NCI-H128 (cell line): ENCODE measurements around the gene CRYGB.

Source experiments
- DNase-seq: peaks from one replicate; lab custom pipeline; 2025; ENCODE audit not compliant: unreplicated experiment; lab: John Stamatoyannopoulos, UW

Gene CRYGB

GRCh38 chr2:208146006-208146405, at the start of gene CRYGB:
Gene CRYGB (minus strand): TSS chr2:208146158. CDS start chr2:208146120, 38 bp downstream.
- DNase-seq: no peak

- DNase-seq: no peak
Observed at GRCh38 chr2:208195531-208195930, 49.6 kb upstream of the CRYGB start.

- DNase-seq: no peak
Observed at GRCh38 chr2:208192611-208193236, 46.8 kb upstream of the CRYGB start.

- DNase-seq: no peak
Observed at GRCh38 chr2:208189810-208190503, 44.0 kb upstream of the CRYGB start, which contains the start of gene C2orf80. Gene C2orf80 (minus strand): TSS chr2:208190030. CDS start chr2:208186986, 3,044 bp downstream.

- DNase-seq: no peak
Observed at GRCh38 chr2:208189069-208189809, 43.3 kb upstream of the CRYGB start.

- no peak for DNase-seq
Observed at GRCh38 chr2:208186893-208187292, 40.9 kb upstream of the CRYGB start.

- no peak for DNase-seq
Observed at GRCh38 chr2:208186465-208186864, 40.5 kb upstream of the CRYGB start.

- DNase-seq: no peak
Observed at GRCh38 chr2:208183972-208184705, 38.2 kb upstream of the CRYGB start.

GRCh38 chr2:208183526-208183925, 37.6 kb upstream of the CRYGB start:
- no peak for DNase-seq

- DNase-seq: no peak
Observed at GRCh38 chr2:208182835-208183234, 36.9 kb upstream of the CRYGB start.

GRCh38 chr2:208179028-208179609, 33.2 kb upstream of the CRYGB start:
- no peak for DNase-seq

- DNase-seq: no peak
Observed at GRCh38 chr2:208175840-208176153, 29.8 kb upstream of the CRYGB start.

- DNase-seq: peak; percentile 23
Observed at GRCh38 chr2:208175069-208175839, 29.3 kb upstream of the CRYGB start.

- DNase-seq: no peak
Observed at GRCh38 chr2:208174144-208174543, 28.2 kb upstream of the CRYGB start.

GRCh38 chr2:208172125-208172524, 26.2 kb upstream of the CRYGB start:
- DNase-seq: no peak

GRCh38 chr2:208164951-208165755, 19.2 kb upstream of the CRYGB start:
- no peak for DNase-seq

GRCh38 chr2:208163489-208163888, 17.5 kb upstream of the CRYGB start, which contains the start of gene CRYGA:
Gene CRYGA (minus strand): TSS chr2:208163589. CDS start chr2:208163556, 33 bp downstream.
- DNase-seq: no peak

- no peak for DNase-seq
Observed at GRCh38 chr2:208156439-208156838, 10.5 kb upstream of the CRYGB start.

GRCh38 chr2:208153156-208153555, 7.2 kb upstream of the CRYGB start:
- no peak for DNase-seq
